ES-I3 (cell line): Measurements from ENCODE around the gene ATXN2L.
A peak's percentile ranks its signal among the peaks of the same experiment; 100 is the strongest.

Experiments used
- H3K36me3 ChIP-seq: 2 replicates; pipeline ENCODE4 v1.6.1; 2013; ENCODE audit warnings: mild to moderate bottlenecking, low read length, control low read depth, moderate library complexity; ENCODE audit not compliant: insufficient read depth
- H3K4me1 ChIP-seq: 2 replicates; pipeline ENCODE4 v1.6.1; 2013; ENCODE audit warnings: mild to moderate bottlenecking, control low read depth, low read length; ENCODE audit not compliant: insufficient read depth
- H3K9ac ChIP-seq: 2 replicates; pipeline ENCODE4 v1.6.1; 2013; ENCODE audit warnings: low read depth, mild to moderate bottlenecking, low read length, moderate library complexity
- H3K9me3 ChIP-seq: 2 replicates; pipeline ENCODE4 v1.6.1; 2013; ENCODE audit warnings: mild to moderate bottlenecking, low read length, moderate library complexity; ENCODE audit not compliant: control insufficient read depth, insufficient read depth

ATXN2L gene

GRCh38 chr16:28830531-28830930 is 7.7 kb downstream of the ATXN2L start:
- H3K9me3 ChIP-seq, result no peaks in the 10 kb centered on the region

GRCh38 chr16:28834349-28834748 is 11.6 kb downstream of the ATXN2L start:
- Histone ChIP-seq H3K9ac (no peak overlapping the region), H3K4me1 (no peaks in the 10 kb centered on the region), H3K9me3 (no peaks in the 10 kb centered on the region), H3K36me3 (peaks cover 53% of the 10 kb centered on the region)

More at GRCh38 chr16:28830531-28830930, 7.7 kb downstream of the ATXN2L start:
- no peak overlapping the region for H3K9ac ChIP-seq
- peaks cover 6% of the 10 kb centered on the region; the same call in 1 of the 2 replicates for H3K4me1 ChIP-seq
- peaks cover 83% of the 10 kb centered on the region for H3K36me3 ChIP-seq

GRCh38 chr16:28834873-28835863 is 12.4 kb downstream of the ATXN2L start:
- Histone ChIP-seq H3K9me3 (no peaks in the 10 kb centered on the region), H3K4me1 (no peaks in the 10 kb centered on the region), H3K9ac (no peak overlapping the region), H3K36me3 (peaks cover 45% of the 10 kb centered on the region)

- H3K9ac ChIP-seq, result no peak overlapping the region
- H3K4me1 ChIP-seq, result no peaks in the 10 kb centered on the region
- peaks cover 36% of the 10 kb centered on the region for H3K36me3 ChIP-seq
- H3K9me3 ChIP-seq, result no peaks in the 10 kb centered on the region
These were observed 13.3 kb downstream of the ATXN2L start for GRCh38 chr16:28835864-28836760.

- peaks cover 34% of the 10 kb centered on the region for H3K36me3 ChIP-seq
These were observed 13.9 kb downstream of the ATXN2L start for GRCh38 chr16:28836761-28837064.

GRCh38 chr16:28837672-28838557 is 15.1 kb downstream of the ATXN2L start:
- Histone ChIP-seq H3K4me1 (no peaks in the 10 kb centered on the region), H3K9ac (no peak overlapping the region), H3K9me3 (no peaks in the 10 kb centered on the region), H3K36me3 (peaks cover 22% of the 10 kb centered on the region)

More at GRCh38 chr16:28836761-28837064, 13.9 kb downstream of the ATXN2L start:
- H3K9me3 ChIP-seq, result no peaks in the 10 kb centered on the region
- no peak overlapping the region for H3K9ac ChIP-seq
- no peaks in the 10 kb centered on the region for H3K4me1 ChIP-seq

GRCh38 chr16:28838558-28838918 is 15.7 kb downstream of the ATXN2L start:
- Histone ChIP-seq H3K9ac (no peak overlapping the region), H3K36me3 (peaks cover 22% of the 10 kb centered on the region), H3K4me1 (no peaks in the 10 kb centered on the region), H3K9me3 (no peaks in the 10 kb centered on the region)

- Histone ChIP-seq H3K9ac (no peak overlapping the region), H3K9me3 (no peaks in the 10 kb centered on the region), H3K4me1 (no peaks in the 10 kb centered on the region), H3K36me3 (peaks cover 21% of the 10 kb centered on the region)
These were observed 16.3 kb downstream of the ATXN2L start for GRCh38 chr16:28839004-28839639.

GRCh38 chr16:28839899-28840298 is 17.1 kb downstream of the ATXN2L start:
- H3K9me3 ChIP-seq, result no peaks in the 10 kb centered on the region
- peaks cover 23% of the 10 kb centered on the region for H3K36me3 ChIP-seq
- H3K4me1 ChIP-seq, result no peaks in the 10 kb centered on the region
- H3K9ac ChIP-seq, result no peak overlapping the region

- peaks cover 21% of the 10 kb centered on the region for H3K36me3 ChIP-seq
- H3K4me1 ChIP-seq, result no peaks in the 10 kb centered on the region
- no peaks in the 10 kb centered on the region for H3K9me3 ChIP-seq
- no peak overlapping the region for H3K9ac ChIP-seq
These were observed 19.9 kb downstream of the ATXN2L start for GRCh38 chr16:28842696-28843095.

GRCh38 chr16:28843766-28844165 is 21.0 kb downstream of the ATXN2L start:
- Histone ChIP-seq H3K9ac (no peak overlapping the region), H3K36me3 (peaks cover 21% of the 10 kb centered on the region), H3K4me1 (no peaks in the 10 kb centered on the region), H3K9me3 (no peaks in the 10 kb centered on the region)

GRCh38 chr16:28844226-28844885 is 21.6 kb downstream of the ATXN2L start:
- H3K4me1 ChIP-seq, result no peaks in the 10 kb centered on the region
- peaks cover 18% of the 10 kb centered on the region for H3K36me3 ChIP-seq
- H3K9me3 ChIP-seq, result no peaks in the 10 kb centered on the region
- H3K9ac ChIP-seq, result no peak overlapping the region

- Histone ChIP-seq H3K9ac (peak overlapping the region; percentile 73), H3K9me3 (no peaks in the 10 kb centered on the region), H3K4me1 (no peaks in the 10 kb centered on the region), H3K36me3 (peaks cover 18% of the 10 kb centered on the region)
These were observed 22.5 kb downstream of the ATXN2L start for GRCh38 chr16:28845293-28845692.
